ENCODE results near the gene DDIT3. TPM values are rescaled to one million over a fixed set of nuclear protein-coding genes. Genes with fewer than 3 reads are reported as not detected.
"Not testable (repeated sequence)": the region's sequence is repeated elsewhere in the genome, so short reads cannot be mapped to it uniquely, and the experiment has no call there.

DDIT3 gene
- total and polyA plus RNA-seq, 2 of the 4 experiments (the other 2 are of a cell fraction): 19.4 to 54.4 TPM

DNA sequence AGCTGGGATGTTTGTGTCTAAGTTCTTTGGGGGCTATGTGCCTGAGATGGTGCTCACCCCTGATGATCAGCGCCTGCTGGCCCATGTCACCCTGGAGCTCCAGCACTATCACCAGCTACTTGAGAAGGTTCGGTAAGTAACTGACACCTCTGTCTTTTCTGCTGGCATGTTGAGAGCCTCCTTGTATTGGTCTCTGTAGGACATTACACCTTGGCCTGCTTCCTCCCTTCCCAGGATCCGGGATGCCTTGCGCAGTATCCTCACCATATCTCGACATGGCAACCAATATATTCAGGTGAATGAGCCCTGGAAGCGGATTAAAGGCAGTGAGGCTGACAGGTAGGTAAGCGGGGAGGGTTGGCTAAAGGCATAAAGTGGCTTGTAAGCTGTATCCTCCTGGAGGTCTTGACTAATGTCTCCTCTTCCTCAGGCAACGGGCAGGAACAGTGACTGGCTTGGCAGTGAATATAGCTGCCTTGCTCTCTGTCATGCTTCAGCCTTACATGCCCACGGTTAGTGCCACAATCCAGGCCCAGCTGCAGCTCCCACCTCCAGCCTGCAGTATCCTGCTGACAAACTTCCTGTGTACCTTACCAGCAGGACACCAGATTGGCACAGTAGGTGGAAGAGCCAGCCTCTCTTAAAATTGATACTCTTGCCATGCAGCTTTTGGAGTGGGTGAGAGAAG lies 5.5 kb downstream of the DDIT3 start:
- Histone ChIP-seq H3K4me2 (ENCODE audit: low read depth, low read length) (no peak overlapping the region), H3K9ac (ENCODE audit: low read depth, low read length) (no peak overlapping the region), H3K23ac (ENCODE audit: low read depth, low read length) (no peak overlapping the region), H2AK9ac (replicated peaks; ENCODE audit: low read depth, low read length, poor library complexity) (no peak overlapping the region), H3K36me3 (ENCODE audit: control insufficient read depth, insufficient read depth, low read length) (peaks cover 77% of the 10 kb centered on the region), H4K91ac (ENCODE audit: insufficient read depth, low read depth, low read length) (no peak overlapping the region), H3K79me1 (ENCODE audit: low read depth in 1 of 2, low read length in 2 of 2) (peaks cover 22 to 79% of the 10 kb centered on the region in 2 experiments), H3K27ac (ENCODE audit: insufficient read depth, low read length) (no peak overlapping the region), H3K9me1 (ENCODE audit: insufficient read depth, low read length) (peaks cover 3% of the 10 kb centered on the region; the same call in 1 of the 2 replicates), H3K9me3 (ENCODE audit: control insufficient read depth, insufficient read depth, low read length) (no peaks in the 10 kb centered on the region), H2BK15ac (ENCODE audit: low read depth, low read length) (no peak overlapping the region), H2AFZ (replicated peaks; ENCODE audit: low read length, poor library complexity) (no peak overlapping the region), H2AK5ac (ENCODE audit: low read depth, low read length) (no peak overlapping the region), H4K5ac (ENCODE audit: low read depth, low read length) (no peak overlapping the region), H3K4me1 (ENCODE audit: control insufficient read depth, insufficient read depth, low read length) (no peaks in the 10 kb centered on the region; the same call in 1 of the 2 replicates), H3K4me3 (ENCODE audit: insufficient read depth, low read depth, low read length) (no peak overlapping the region), H4K8ac (ENCODE audit: low read depth in 2 of 2, low read length in 2 of 2) (no peak overlapping the region; a peak in 1 of 4 replicates), H4K20me1 (ENCODE audit: insufficient read depth, low read length) (peaks cover 93% of the 10 kb centered on the region), H3K14ac (replicated peaks; ENCODE audit: low read depth, low read length) (no peak overlapping the region), H3K56ac (ENCODE audit: extremely low read depth, insufficient read depth, low read length) (no peak overlapping the region), H2BK20ac (ENCODE audit: low read depth, low read length) (no peak overlapping the region), H3K18ac (ENCODE audit: low read depth, low read length) (no peak overlapping the region), H3K4ac (ENCODE audit: low read depth, low read length) (no peak overlapping the region), H2BK120ac (ENCODE audit: low read depth, low read length) (no peak overlapping the region), H3K27me3 (ENCODE audit: control insufficient read depth, insufficient read depth, low read length) (no peaks in the 10 kb centered on the region), H2BK5ac (ENCODE audit: low read depth, low read length, poor library complexity, severe bottlenecking) (no peak overlapping the region)
- dilution Hi-C loops (cut with HindIII; ENCODE audit: low sequenced_read_pairs, unreplicated experiment) (no loop called here), in situ Hi-C loops (cut with MboI; ENCODE audit: low sequenced_read_pairs) (no loop called here), intact Hi-C loops (cut with micrococcal nuclease) (no loop called here)
- no TSS peak for BruUV-seq (replicated peaks)
- ChIA-PET POLR2A (ENCODE audit: unreplicated experiment) (no interaction called here), CTCF (interaction anchor here (0.5 kb wide), 1 partner anchor 118 kb away, joined by 3 read pairs; the partner anchor contains the start of gene B4GALNT1)
- 81% methylated on average over 3 of the region's 9 CpGs; no CpG with 5 or more reads in 1 of the 2 experiments for WGBS, 2 experiments (ENCODE audit: extremely low coverage in 2 of 2, insufficient read length in 1 of 2)
- DNase-seq (no peak), ATAC-seq (ENCODE audit: low read depth) (no peak)
- no peak for TF ChIP-seq BHLHE40 (IDR thresholded peaks at IDR 0.05; ENCODE audit: low read depth, low read length)
- no peak for TF ChIP-seq FOS (IDR thresholded peaks at IDR 0.05; ENCODE audit: low read depth, low read length)

DNA sequence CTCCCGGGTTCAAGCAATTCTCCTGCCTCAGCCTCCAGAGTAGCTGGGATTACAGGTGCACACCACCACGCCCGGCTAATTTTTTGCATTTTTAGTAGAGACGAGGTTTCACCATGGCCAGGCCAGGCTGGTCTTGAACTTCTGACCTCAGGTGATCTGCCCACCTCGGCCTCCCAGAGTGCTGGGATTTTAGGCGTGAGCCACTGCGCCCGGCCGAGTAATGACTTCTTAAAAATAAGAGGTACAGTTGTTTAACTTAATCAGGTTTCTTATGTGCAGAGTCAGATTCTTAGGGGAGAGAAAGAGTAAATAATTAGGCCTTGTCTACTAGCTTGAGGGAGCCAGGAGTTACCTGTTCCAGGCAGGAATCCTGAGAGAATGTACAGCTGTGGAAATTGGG lies 6.1 kb downstream of the DDIT3 start:
- H3K9me3 ChIP-seq (ENCODE audit: control insufficient read depth, insufficient read depth, low read length); H3K9ac ChIP-seq (ENCODE audit: low read depth, low read length); H3K27me3 ChIP-seq (ENCODE audit: control insufficient read depth, insufficient read depth, low read length); H2AK9ac ChIP-seq (replicated peaks; ENCODE audit: low read depth, low read length, poor library complexity); H4K91ac ChIP-seq (ENCODE audit: insufficient read depth, low read depth, low read length); H3K4ac ChIP-seq (ENCODE audit: low read depth, low read length); H3K4me1 ChIP-seq (ENCODE audit: control insufficient read depth, insufficient read depth, low read length); H2AFZ ChIP-seq (replicated peaks; ENCODE audit: low read length, poor library complexity); H3K56ac ChIP-seq (ENCODE audit: extremely low read depth, insufficient read depth, low read length); H3K14ac ChIP-seq (replicated peaks; ENCODE audit: low read depth, low read length); H2BK20ac ChIP-seq (ENCODE audit: low read depth, low read length); H4K5ac ChIP-seq (ENCODE audit: low read depth, low read length); H2BK15ac ChIP-seq (ENCODE audit: low read depth, low read length); intact Hi-C loops (cut with micrococcal nuclease); dilution Hi-C loops (cut with HindIII; ENCODE audit: low sequenced_read_pairs, unreplicated experiment); H3K23ac ChIP-seq (ENCODE audit: low read depth, low read length); H2BK120ac ChIP-seq (ENCODE audit: low read depth, low read length); H2BK5ac ChIP-seq (ENCODE audit: low read depth, low read length, poor library complexity, severe bottlenecking); CTCF ChIA-PET; ATAC-seq (ENCODE audit: low read depth); H2AK5ac ChIP-seq (ENCODE audit: low read depth, low read length); in situ Hi-C loops (cut with MboI; ENCODE audit: low sequenced_read_pairs); H4K8ac ChIP-seq (ENCODE audit: low read depth in 2 of 2, low read length in 2 of 2); H3K18ac ChIP-seq (ENCODE audit: low read depth, low read length); H3K27ac ChIP-seq (ENCODE audit: insufficient read depth, low read length); H3K4me3 ChIP-seq (ENCODE audit: insufficient read depth, low read depth, low read length); DNase-seq; H3K4me2 ChIP-seq (ENCODE audit: low read depth, low read length); H3K9me1 ChIP-seq (ENCODE audit: insufficient read depth, low read length); BruUV-seq (replicated peaks); POLR2A ChIA-PET (ENCODE audit: unreplicated experiment): not testable (repeated sequence)
- Histone ChIP-seq H3K36me3 (ENCODE audit: control insufficient read depth, insufficient read depth, low read length) (peaks cover 76% of the 10 kb centered on the region), H3K79me1 (ENCODE audit: low read depth in 1 of 2, low read length in 2 of 2) (peaks cover 25 to 78% of the 10 kb centered on the region in 2 experiments), H4K20me1 (ENCODE audit: insufficient read depth, low read length) (peaks cover 87% of the 10 kb centered on the region)
- WGBS, 2 experiments (ENCODE audit: extremely low coverage in 2 of 2, insufficient read length in 1 of 2): 80% methylated on average over 2 of the region's 9 CpGs; no CpG with 5 or more reads in 1 of the 2 experiments

All from IMR-90 (cell line).